ENCODE measurements around the gene ATXN10.
A peak's percentile ranks its signal among the peaks of the same experiment; 100 is the strongest.
"Not testable (repeated sequence)": the region's sequence is repeated elsewhere in the genome, so short reads cannot be mapped to it uniquely, and the experiment has no call there.

The ATXN10 gene

GRCh38 chr22:45707605-45708004, 36.0 kb downstream of the ATXN10 start:
- DNase-seq (ENCODE audit: low read depth), result no peak
- H3K4me3 ChIP-seq (ENCODE audit: control insufficient read depth, low read depth, low read length), result no peak overlapping the region
- TF ChIP-seq, protein P1, sequence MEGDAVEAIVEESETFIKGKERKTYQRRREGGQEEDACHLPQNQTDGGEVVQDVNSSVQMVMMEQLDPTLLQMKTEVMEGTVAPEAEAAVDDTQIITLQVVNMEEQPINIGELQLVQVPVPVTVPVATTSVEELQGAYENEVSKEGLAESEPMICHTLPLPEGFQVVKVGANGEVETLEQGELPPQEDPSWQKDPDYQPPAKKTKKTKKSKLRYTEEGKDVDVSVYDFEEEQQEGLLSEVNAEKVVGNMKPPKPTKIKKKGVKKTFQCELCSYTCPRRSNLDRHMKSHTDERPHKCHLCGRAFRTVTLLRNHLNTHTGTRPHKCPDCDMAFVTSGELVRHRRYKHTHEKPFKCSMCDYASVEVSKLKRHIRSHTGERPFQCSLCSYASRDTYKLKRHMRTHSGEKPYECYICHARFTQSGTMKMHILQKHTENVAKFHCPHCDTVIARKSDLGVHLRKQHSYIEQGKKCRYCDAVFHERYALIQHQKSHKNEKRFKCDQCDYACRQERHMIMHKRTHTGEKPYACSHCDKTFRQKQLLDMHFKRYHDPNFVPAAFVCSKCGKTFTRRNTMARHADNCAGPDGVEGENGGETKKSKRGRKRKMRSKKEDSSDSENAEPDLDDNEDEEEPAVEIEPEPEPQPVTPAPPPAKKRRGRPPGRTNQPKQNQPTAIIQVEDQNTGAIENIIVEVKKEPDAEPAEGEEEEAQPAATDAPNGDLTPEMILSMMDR (conservative IDR thresholded peaks at IDR 0.05; ENCODE audit: control insufficient read depth, insufficient read depth, low read depth, low read length), result no peak

GRCh38 chr22:45708145-45708544, 36.5 kb downstream of the ATXN10 start:
- DNase-seq (ENCODE audit: low read depth), result no peak
- no peak overlapping the region for H3K4me3 ChIP-seq (ENCODE audit: control insufficient read depth, low read depth, low read length)
- TF ChIP-seq, protein P1 (conservative IDR thresholded peaks at IDR 0.05; ENCODE audit: control insufficient read depth, insufficient read depth, low read depth, low read length), result no peak

GRCh38 chr22:45709060-45709739, 37.6 kb downstream of the ATXN10 start:
- H3K4me3 ChIP-seq (ENCODE audit: control insufficient read depth, low read depth, low read length), result no peak overlapping the region
- peak; percentile 85 for DNase-seq (ENCODE audit: low read depth)
- TF ChIP-seq, protein P1 (conservative IDR thresholded peaks at IDR 0.05; ENCODE audit: control insufficient read depth, insufficient read depth, low read depth, low read length), result no peak

DNA sequence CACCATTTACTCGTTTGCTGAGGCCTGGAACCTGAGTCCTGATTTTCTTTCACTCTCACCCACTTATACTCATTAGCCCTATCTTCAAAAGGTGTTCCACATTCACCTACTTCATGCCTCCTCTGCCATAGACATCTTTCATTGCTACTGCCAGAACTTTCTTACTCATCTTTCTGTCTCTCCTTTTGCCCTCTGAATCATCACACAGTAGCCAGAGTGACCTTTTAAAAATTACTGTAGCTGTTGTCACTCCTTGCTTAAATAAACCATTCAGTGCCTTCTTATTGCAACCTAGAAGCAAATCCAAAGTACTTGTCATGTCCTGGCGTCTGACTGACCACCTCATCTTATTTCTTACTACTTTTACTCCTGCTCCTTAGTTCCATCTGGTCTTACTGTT, 38.2 kb downstream of the ATXN10 start:
- peak; percentile 81 for DNase-seq (ENCODE audit: low read depth)
- TF ChIP-seq, protein P1 (conservative IDR thresholded peaks at IDR 0.05; ENCODE audit: control insufficient read depth, insufficient read depth, low read depth, low read length), result no peak
- no peak overlapping the region for H3K4me3 ChIP-seq (ENCODE audit: control insufficient read depth, low read depth, low read length)

GRCh38 chr22:45710469-45710868, 38.8 kb downstream of the ATXN10 start:
- DNase-seq (ENCODE audit: low read depth), result no peak
- TF ChIP-seq, protein P1 (conservative IDR thresholded peaks at IDR 0.05; ENCODE audit: control insufficient read depth, insufficient read depth, low read depth, low read length), result no peak
- no peak overlapping the region for H3K4me3 ChIP-seq (ENCODE audit: control insufficient read depth, low read depth, low read length)

GRCh38 chr22:45714390-45714789, 42.8 kb downstream of the ATXN10 start:
- not testable (repeated sequence) for DNase-seq (ENCODE audit: low read depth); H3K4me3 ChIP-seq (ENCODE audit: control insufficient read depth, low read depth, low read length)

- H3K4me3 ChIP-seq (ENCODE audit: control insufficient read depth, low read depth, low read length), result no peak overlapping the region
- TF ChIP-seq, protein P1 (conservative IDR thresholded peaks at IDR 0.05; ENCODE audit: control insufficient read depth, insufficient read depth, low read depth, low read length), result no peak
- peak; percentile 73 for DNase-seq (ENCODE audit: low read depth)
Measured at GRCh38 chr22:45717789-45718188, 46.2 kb downstream of the ATXN10 start.

Data from fibroblast of mammary gland (primary cell).